H9 (cell line): ENCODE results near the gene DPM1. TPM values are rescaled to one million over a fixed set of nuclear protein-coding genes. Genes with fewer than 3 reads are reported as not detected.

Experiments used
- DNase-seq: peaks from one replicate; pipeline ENCODE4 v3.0.0-alpha.2; 2017
- H2AFZ ChIP-seq: one replicate; pipeline ENCODE4 v1.6.1; 2013; ENCODE audit warnings: mild to moderate bottlenecking, low read length, control low read depth, moderate library complexity
- H2AK5ac ChIP-seq: 2 replicates; pipeline ENCODE4 v1.6.1; 2013; ENCODE audit warnings: low read length, control low read depth, mixed read lengths; ENCODE audit not compliant: insufficient read length
- H2BK120ac ChIP-seq: one replicate; pipeline ENCODE4 v1.6.1; 2013; ENCODE audit warnings: low read depth, mild to moderate bottlenecking, low read length, control low read depth, inconsistent platforms; ENCODE audit not compliant: poor library complexity, severe bottlenecking
- H2BK12ac ChIP-seq: 2 replicates; pipeline ENCODE4 v1.6.1; 2013; ENCODE audit warnings: low read length, control low read depth, mixed read lengths, low read depth; ENCODE audit not compliant: insufficient read length
- H2BK15ac ChIP-seq: 2 replicates; pipeline ENCODE4 v1.6.1; 2013; ENCODE audit warnings: low read depth, low read length, control low read depth
- H2BK20ac ChIP-seq: one replicate; pipeline ENCODE4 v1.6.1; 2013; ENCODE audit warnings: low read depth, mild to moderate bottlenecking, low read length, control low read depth, inconsistent platforms; ENCODE audit not compliant: poor library complexity, severe bottlenecking
- H2BK5ac ChIP-seq: 2 replicates; pipeline ENCODE4 v1.6.1; 2013; ENCODE audit warnings: low read length, control low read depth, mixed read lengths; ENCODE audit not compliant: insufficient read length
- H3K14ac ChIP-seq: 2 replicates; pipeline ENCODE4 v1.6.1; 2013; ENCODE audit warnings: low read length, control low read depth; ENCODE audit not compliant: insufficient read depth
- H3K18ac ChIP-seq: 2 replicates; pipeline ENCODE4 v1.6.1; 2013; ENCODE audit warnings: low read depth, mild to moderate bottlenecking, mixed read lengths, low read length, control low read depth; ENCODE audit not compliant: insufficient read length
- H3K23ac ChIP-seq: 2 replicates; pipeline ENCODE4 v1.6.1; 2013; ENCODE audit warnings: low read length, control low read depth, mixed read lengths, low read depth; ENCODE audit not compliant: insufficient read length
- H3K23me2 ChIP-seq: 2 replicates; pipeline ENCODE4 v1.6.1; 2013; ENCODE audit warnings: low read depth, mild to moderate bottlenecking, mixed read lengths, low read length, control low read depth; ENCODE audit not compliant: insufficient read length, poor library complexity, severe bottlenecking
- H3K27ac ChIP-seq: 2 replicates; pipeline ENCODE4 v1.5.1; 2013; ENCODE audit warnings: low read length, control low read depth, mixed read lengths, low read depth; ENCODE audit not compliant: insufficient read length
- H3K27me3 ChIP-seq: 2 replicates; pipeline ENCODE4 v1.6.1; 2013; ENCODE audit warnings: low read length, control low read depth, inconsistent platforms; ENCODE audit not compliant: insufficient read depth
- H3K4ac ChIP-seq: 2 replicates; pipeline ENCODE4 v1.6.1; 2013; ENCODE audit warnings: low read depth, mild to moderate bottlenecking, control low read depth, inconsistent platforms, low read length, moderate library complexity
- H3K4me1 ChIP-seq: 2 replicates; pipeline ENCODE4 v1.6.1; 2013; ENCODE audit warnings: low read length, control low read depth, inconsistent platforms; ENCODE audit not compliant: insufficient read depth
- H3K4me2 ChIP-seq: 2 replicates; pipeline ENCODE4 v1.6.1; 2013; ENCODE audit warnings: low read length, control low read depth, mixed read lengths; ENCODE audit not compliant: insufficient read length, insufficient read depth
- H3K56ac ChIP-seq: 2 replicates; pipeline ENCODE4 v1.6.1; 2013; ENCODE audit warnings: low read depth, mild to moderate bottlenecking, mixed read lengths, low read length, control low read depth; ENCODE audit not compliant: insufficient read length
- H3K79me1 ChIP-seq: 2 replicates; pipeline ENCODE4 v1.6.1; 2013; ENCODE audit warnings: low read depth, mild to moderate bottlenecking, moderate library complexity, low read length, control low read depth, inconsistent platforms; ENCODE audit not compliant: insufficient read depth, poor library complexity, severe bottlenecking
- H3K79me2 ChIP-seq: 2 replicates; pipeline ENCODE4 v1.6.1; 2013; ENCODE audit warnings: low read length, control low read depth, inconsistent platforms; ENCODE audit not compliant: insufficient read depth
- H3K9ac ChIP-seq: 2 replicates; pipeline ENCODE4 v1.6.1; 2013; ENCODE audit warnings: low read length, control low read depth, mixed read lengths; ENCODE audit not compliant: insufficient read length; ENCODE audit errors: extremely low read depth
- H3K9me3 ChIP-seq: one replicate; pipeline ENCODE4 v1.6.1; 2013; ENCODE audit warnings: low read depth, low read length, inconsistent platforms; ENCODE audit not compliant: control insufficient read depth
- H3T11ph ChIP-seq: one replicate; pipeline ENCODE4 v1.6.1; 2013; ENCODE audit warnings: mild to moderate bottlenecking, low read length, control low read depth, inconsistent platforms
- H4K20me1 ChIP-seq: one replicate; pipeline ENCODE4 v1.6.1; 2013; ENCODE audit not compliant: control insufficient read depth, insufficient read length, insufficient read depth
- H4K5ac ChIP-seq: 2 replicates; pipeline ENCODE4 v1.6.1; 2013; ENCODE audit warnings: low read depth, mild to moderate bottlenecking, mixed read lengths, low read length, control low read depth; ENCODE audit not compliant: insufficient read length
- H4K8ac ChIP-seq: replicated peaks from 2 replicates; pipeline ENCODE4 v1.6.1; 2013; ENCODE audit warnings: low read length, control low read depth, mixed read lengths, low read depth; ENCODE audit not compliant: insufficient read length
- H4K91ac ChIP-seq: 2 replicates; pipeline ENCODE4 v1.6.1; 2013; ENCODE audit warnings: low read depth, mild to moderate bottlenecking, moderate library complexity, mixed read lengths, low read length, control low read depth; ENCODE audit not compliant: insufficient read length
- H3K27ac Mint-ChIP-seq, 3 experiments: 2 replicates in 2 of 3; 3 replicates in 1 of 3; pipeline ENCODE4 v1.8.0; 2020 to 2021; ENCODE audit warnings: mixed read lengths in 3 of 3, mild to moderate bottlenecking in 1 of 3, moderate library complexity in 1 of 3
- H3K27me3 Mint-ChIP-seq: 2 replicates; pipeline ENCODE4 v1.8.0; 2021; ENCODE audit warnings: low read depth, mild to moderate bottlenecking, moderate library complexity, mixed read lengths
- H3K36me3 Mint-ChIP-seq, 3 experiments: 2 replicates in 2 of 3; 3 replicates in 1 of 3; pipeline ENCODE4 v1.8.0; 2020 to 2021; ENCODE audit warnings: low read depth in 3 of 3, mixed read lengths in 3 of 3; ENCODE audit not compliant: insufficient read depth in 1 of 3
- H3K4me1 Mint-ChIP-seq, 2 experiments: 2 replicates each; pipeline ENCODE4 v1.8.0; 2020; ENCODE audit warnings: mixed read lengths in 2 of 2
- H3K4me3 Mint-ChIP-seq, 2 experiments: 2 replicates in 1 of 2; 3 replicates in 1 of 2; pipeline ENCODE4 v1.8.0; 2020 to 2021; ENCODE audit warnings: mild to moderate bottlenecking in 2 of 2, mixed read lengths in 2 of 2, moderate library complexity in 1 of 2
- H3K9me3 Mint-ChIP-seq, 2 experiments: 2 replicates in 1 of 2; 3 replicates in 1 of 2; pipeline ENCODE4 v1.8.0; 2020; ENCODE audit warnings: mild to moderate bottlenecking in 2 of 2, mixed read lengths in 2 of 2, moderate library complexity in 1 of 2
- WGBS: extraction: QIAGEN DNeasy Blood & Tissue Kit; methylation state at CpG from one replicate; pipeline ENCODE4 v1.1.7; 2013; ENCODE audit warnings: missing lambda C conversion rate, low lambda C conversion rate, mixed read lengths; ENCODE audit not compliant: insufficient read length; ENCODE audit errors: extremely low coverage; 5-methylcytosine and 5-hydroxymethylcytosine counted together
- total RNA-seq: library from RNA; stranded (reverse); gene quantifications from 2 replicates; pipeline ENCODE4 v1.2.1, GENCODE V29; 2021
- TF ChIP-seq, protein P1 (sequence below): fragments of 200-600 bp; sonication (generic); conservative IDR thresholded peaks from 3 replicates; pipeline ENCODE4 v1.8.0; 2021; ENCODE audit warnings: antibody characterized with exemption, mild to moderate bottlenecking

The DPM1 gene
- total RNA-seq, 1 experiment from 2014 or later: 64.0 TPM

DNA sequence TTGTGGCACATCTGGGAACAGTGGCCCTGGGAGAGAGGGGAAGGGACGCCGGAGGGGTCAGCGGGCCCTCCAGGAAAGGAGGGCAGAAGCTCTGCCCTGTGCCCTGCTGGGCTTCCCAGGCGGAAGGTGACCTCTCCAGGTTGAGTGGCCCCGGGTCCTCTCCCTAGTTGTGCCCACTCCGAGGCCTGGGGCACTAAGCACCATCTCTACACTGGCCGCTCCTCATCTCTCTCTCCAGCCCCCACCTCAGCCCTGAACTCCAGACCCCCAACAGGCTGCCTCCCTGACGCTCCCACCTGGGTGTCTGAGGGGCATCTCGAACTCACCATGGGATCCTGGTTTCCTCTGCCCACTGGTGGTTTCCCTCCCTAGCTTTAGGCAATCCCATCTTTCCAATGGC is 46.4 kb upstream of the DPM1 start:
- Histone ChIP-seq H3T11ph (no peak overlapping the region), H4K8ac (no peak overlapping the region), H3K56ac (no peak overlapping the region), H2AFZ (no peak overlapping the region), H2BK15ac (no peak overlapping the region), H3K23ac (no peak overlapping the region), H4K5ac (no peak overlapping the region), H3K14ac (no peak overlapping the region), H4K91ac (no peak overlapping the region), H2BK12ac (no peak overlapping the region), H3K4me2 (no peak overlapping the region), H4K20me1 (no peaks in the 10 kb centered on the region), H3K9ac (no peak overlapping the region), H3K27ac (no peak overlapping the region), H2BK120ac (no peak overlapping the region), H3K9me3 (no peaks in the 10 kb centered on the region), H2BK20ac (no peak overlapping the region), H3K79me1 (no peaks in the 10 kb centered on the region), H3K79me2 (no peaks in the 10 kb centered on the region), H2AK5ac (no peak overlapping the region), H3K18ac (no peak overlapping the region), H3K4me1 (no peaks in the 10 kb centered on the region), H2BK5ac (no peak overlapping the region), H3K27me3 (no peaks in the 10 kb centered on the region), H3K4ac (no peak overlapping the region), H3K23me2 (no peaks in the 10 kb centered on the region)
- no CpG with 5 or more reads among the region's 9 CpGs for WGBS
- no peaks in the 10 kb centered on the region for H3K9me3 Mint-ChIP-seq
- H3K36me3 Mint-ChIP-seq: peaks cover 16 to 19% (median 16%) of the 10 kb centered on the region in 3 experiments
- H3K4me3 Mint-ChIP-seq: no peak overlapping the region
- DNase-seq: no peak
- TF ChIP-seq, protein P1, sequence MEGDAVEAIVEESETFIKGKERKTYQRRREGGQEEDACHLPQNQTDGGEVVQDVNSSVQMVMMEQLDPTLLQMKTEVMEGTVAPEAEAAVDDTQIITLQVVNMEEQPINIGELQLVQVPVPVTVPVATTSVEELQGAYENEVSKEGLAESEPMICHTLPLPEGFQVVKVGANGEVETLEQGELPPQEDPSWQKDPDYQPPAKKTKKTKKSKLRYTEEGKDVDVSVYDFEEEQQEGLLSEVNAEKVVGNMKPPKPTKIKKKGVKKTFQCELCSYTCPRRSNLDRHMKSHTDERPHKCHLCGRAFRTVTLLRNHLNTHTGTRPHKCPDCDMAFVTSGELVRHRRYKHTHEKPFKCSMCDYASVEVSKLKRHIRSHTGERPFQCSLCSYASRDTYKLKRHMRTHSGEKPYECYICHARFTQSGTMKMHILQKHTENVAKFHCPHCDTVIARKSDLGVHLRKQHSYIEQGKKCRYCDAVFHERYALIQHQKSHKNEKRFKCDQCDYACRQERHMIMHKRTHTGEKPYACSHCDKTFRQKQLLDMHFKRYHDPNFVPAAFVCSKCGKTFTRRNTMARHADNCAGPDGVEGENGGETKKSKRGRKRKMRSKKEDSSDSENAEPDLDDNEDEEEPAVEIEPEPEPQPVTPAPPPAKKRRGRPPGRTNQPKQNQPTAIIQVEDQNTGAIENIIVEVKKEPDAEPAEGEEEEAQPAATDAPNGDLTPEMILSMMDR: no peak
- H3K27me3 Mint-ChIP-seq: no peaks in the 10 kb centered on the region
- peaks cover 3 to 6% of the 10 kb centered on the region in 2 experiments; a peak in 1 of 4 replicates for H3K4me1 Mint-ChIP-seq
- H3K27ac Mint-ChIP-seq: peak overlapping the region in 2 of 3 experiments; percentile 6 to 29; a peak in 2 of 7 replicates
